Measurements from ENCODE around the gene HERC2.

The HERC2 gene

GRCh38 chr15:28111543-28111942 lies 210.4 kb downstream of the HERC2 start:
- no peak for DNase-seq (ENCODE audit: low spot score)

GRCh38 chr15:28110481-28110881 lies 211.5 kb downstream of the HERC2 start:
- DNase-seq (ENCODE audit: low spot score) = no peak

- no peak for DNase-seq (ENCODE audit: low spot score)
These were observed 212.1 kb downstream of the HERC2 start for GRCh38 chr15:28109626-28110455.

GRCh38 chr15:28107904-28108275 lies 214.1 kb downstream of the HERC2 start:
- DNase-seq (ENCODE audit: low spot score) = no peak

- no peak for DNase-seq (ENCODE audit: low spot score)
These were observed 214.7 kb downstream of the HERC2 start for GRCh38 chr15:28107111-28107903.

- DNase-seq (ENCODE audit: low spot score) = no peak
These were observed 215.5 kb downstream of the HERC2 start for GRCh38 chr15:28106294-28107110.

GRCh38 chr15:28105793-28106192 lies 216.2 kb downstream of the HERC2 start:
- DNase-seq (ENCODE audit: low spot score) = no peak

- no peak for DNase-seq (ENCODE audit: low spot score)
These were observed 216.7 kb downstream of the HERC2 start for GRCh38 chr15:28105224-28105791.

GRCh38 chr15:28104326-28104725 lies 217.7 kb downstream of the HERC2 start:
- no peak for DNase-seq (ENCODE audit: low spot score)

- DNase-seq (ENCODE audit: low spot score) = no peak
These were observed 218.1 kb downstream of the HERC2 start for GRCh38 chr15:28103831-28104230.

GRCh38 chr15:28101983-28102441 lies 220.0 kb downstream of the HERC2 start:
- no peak for DNase-seq (ENCODE audit: low spot score)

GRCh38 chr15:28101201-28101600 lies 220.8 kb downstream of the HERC2 start:
- DNase-seq (ENCODE audit: low spot score) = no peak

- DNase-seq (ENCODE audit: low spot score) = no peak
These were observed 221.3 kb downstream of the HERC2 start for GRCh38 chr15:28100516-28101195.

- no peak for DNase-seq (ENCODE audit: low spot score)
These were observed 222.3 kb downstream of the HERC2 start for GRCh38 chr15:28099555-28100140.

- DNase-seq (ENCODE audit: low spot score) = peak; percentile 36
These were observed 223.0 kb downstream of the HERC2 start, which contains the start of gene OCA2 for GRCh38 chr15:28098766-28099554. TSS of gene OCA2 (minus strand) at chr15:28099315. CDS start at chr15:28081874, 17,441 bp downstream.

- DNase-seq (ENCODE audit: low spot score) = no peak
These were observed 223.6 kb downstream of the HERC2 start for GRCh38 chr15:28098360-28098765.

GRCh38 chr15:28097656-28098359 lies 224.2 kb downstream of the HERC2 start:
- DNase-seq (ENCODE audit: low spot score) = no peak

GRCh38 chr15:28096670-28097431 lies 225.1 kb downstream of the HERC2 start:
- no peak for DNase-seq (ENCODE audit: low spot score)

GRCh38 chr15:28096411-28096669 lies 225.6 kb downstream of the HERC2 start:
- no peak for DNase-seq (ENCODE audit: low spot score)
